Kidney (tissue), 14 donors: ENCODE results near the gene LARGE1. TPM values are rescaled to one million over a fixed set of nuclear protein-coding genes. Genes with fewer than 3 reads are reported as not detected.

Experiments used
- DNase-seq, 5 donors: peaks; one replicate each; pipeline ENCODE4 v3.0.0-alpha.2; 2013 to 2020
- FAIRE-seq: peaks from 2 replicates; lab custom pipeline; 2012; peaks lifted over from hg19 to GRCh38; lab: Jason Lieb, UNC
- H3K27ac ChIP-seq, 2 donors: one replicate each; pipeline ENCODE4 v1.7.0; 2013; ENCODE audit warnings: low read depth in 2 of 2, low read length in 2 of 2, inconsistent platforms in 1 of 2
- H3K27me3 ChIP-seq: one replicate; pipeline ENCODE4 v1.7.1; 2013; ENCODE audit warnings: low read length, inconsistent platforms; ENCODE audit not compliant: control insufficient read depth, insufficient read depth
- H3K36me3 ChIP-seq, 3 donors: one replicate each; pipeline versions ENCODE4 v1.7.0 to v1.7.1; 2013; ENCODE audit warnings: low read length in 3 of 3, control low read depth in 1 of 3, inconsistent platforms in 1 of 3; ENCODE audit not compliant: insufficient read depth in 3 of 3, control insufficient read depth in 2 of 3
- H3K4me1 ChIP-seq, 3 donors: one replicate each; pipeline versions ENCODE4 v1.7.0 to v1.7.1; 2013; ENCODE audit warnings: low read length in 3 of 3, inconsistent platforms in 1 of 3, low read depth in 1 of 3; ENCODE audit not compliant: control insufficient read depth in 2 of 3, insufficient read depth in 2 of 3
- H3K4me3 ChIP-seq, 3 donors: one replicate each; pipeline versions ENCODE4 v1.7.0 to v1.8.1; 2013; ENCODE audit warnings: low read length in 3 of 3, control low read depth in 1 of 3, inconsistent platforms in 1 of 3
- H3K9ac ChIP-seq, 3 donors: one replicate each; pipeline versions ENCODE4 v1.7.0 to v1.7.1; 2013; ENCODE audit warnings: low read length in 3 of 3, control low read depth in 1 of 3, inconsistent platforms in 1 of 3
- H3K9me3 ChIP-seq, 3 donors: one replicate each; pipeline versions ENCODE4 v1.7.0 to v1.7.1; 2013; ENCODE audit warnings: low read length in 3 of 3, control low read depth in 1 of 3, inconsistent platforms in 1 of 3; ENCODE audit not compliant: control insufficient read depth in 2 of 3, insufficient read depth in 1 of 3
- CTCF ChIP-seq: IDR thresholded peaks from 3 replicates; pipeline ENCODE4 v1.5.1; 2012; ENCODE audit warnings: mild to moderate bottlenecking, moderate library complexity, borderline replicate concordance; ENCODE audit not compliant: insufficient read depth; ENCODE audit errors: extremely low read depth
- intact Hi-C: fragments of 100-400 bp; cut with DNase I; formaldehyde crosslinking; loops from one replicate; pipeline ENCODE4 v1.11.1; 2022
- polyA plus RNA-seq: library from polyadenylated mRNA; stranded (reverse); fragments of 350-450 nt; fragmentation: Illumina TruSeq; extraction: RNeasy Lipid Tissue Mini Kit (QIAGEN cat#74804); gene quantifications from one replicate; pipeline ENCODE4 v1.2.3, GENCODE V29; 2014; ENCODE audit warnings: low read depth, low replicate concordance; ENCODE audit not compliant: insufficient read depth
- total RNA-seq: library from RNA; stranded (reverse); fragmentation: NEBNext Ultra II Directional; extraction: Animal tissue kit (Norgen Biotek cat#: 25700); gene quantifications from one replicate; pipeline ENCODE4 v1.2.1, GENCODE V29; 2021
- donor health status: control.
- donor health status: control.
- donor health status: control.
- donor health status: control.
- donor health status: control.
- donor health status: DM: yes; HTN: yes; CAD: no.
- donor health status: Normal renal cell carcinoma (clear cell type).

Gene LARGE1
- total and polyA plus RNA-seq, 2 donors from 2014 or later: 5.0 to 22.9 TPM

GRCh38 chr22:33806191-33806590 lies 114.1 kb downstream of the LARGE1 start:
- no peak for FAIRE-seq
- H3K9ac ChIP-seq: no peak overlapping the region

GRCh38 chr22:33803371-33804282 lies 116.6 kb downstream of the LARGE1 start:
- no peak overlapping the region for H3K27ac ChIP-seq
- no peak overlapping the region for H3K9ac ChIP-seq
- H3K27me3 ChIP-seq: no peaks in the 10 kb centered on the region
- H3K4me1 ChIP-seq: peaks cover 0 to 3% (median 0%) of the 10 kb centered on the region in 3 donors
- H3K36me3 ChIP-seq: no peaks in the 10 kb centered on the region
- FAIRE-seq (no peak), DNase-seq (peak in 1 of 5 donors; percentile 40)
- no peak overlapping the region for H3K4me3 ChIP-seq
- no peak for TF ChIP-seq CTCF
- H3K9me3 ChIP-seq: no peaks in the 10 kb centered on the region
- intact Hi-C loops: no loop called here

More at GRCh38 chr22:33806191-33806590, 114.1 kb downstream of the LARGE1 start:
- Histone ChIP-seq H3K27ac (no peak overlapping the region), H3K9me3 (no peaks in the 10 kb centered on the region), H3K36me3 (no peaks in the 10 kb centered on the region), H3K27me3 (no peaks in the 10 kb centered on the region), H3K4me1 (peaks cover 0 to 5% (median 0%) of the 10 kb centered on the region in 3 donors), H3K4me3 (no peak overlapping the region)
- no peak for DNase-seq
- intact Hi-C loops: no loop called here
- no peak for TF ChIP-seq CTCF

GRCh38 chr22:33798401-33798800 lies 121.9 kb downstream of the LARGE1 start:
- TF ChIP-seq CTCF: no peak
- no peaks in the 10 kb centered on the region for H3K27me3 ChIP-seq
- peaks cover 0 to under 1% (median 0%) of the 10 kb centered on the region in 3 donors for H3K4me1 ChIP-seq
- no peak for FAIRE-seq
- H3K9me3 ChIP-seq: no peaks in the 10 kb centered on the region
- DNase-seq: no peak
- no peak overlapping the region for H3K4me3 ChIP-seq
- no peak overlapping the region for H3K9ac ChIP-seq
- H3K36me3 ChIP-seq: no peaks in the 10 kb centered on the region
- no peak overlapping the region for H3K27ac ChIP-seq
- intact Hi-C loops: no loop called here
